ENCODE data around the gene TPRG1L.

Gene TPRG1L

GRCh38 chr1:3670823-3671265 lies 46.0 kb downstream of the TPRG1L start:
- no peaks in the 10 kb centered on the region for H3K36me3 ChIP-seq (ENCODE audit: control insufficient read depth, insufficient read depth, low read length)
- no peak overlapping the region for H3K27ac ChIP-seq (ENCODE audit: insufficient read depth, low read length, poor library complexity, severe bottlenecking)
- H3K27me3 ChIP-seq (replicated peaks; ENCODE audit: control insufficient read depth, insufficient read depth, low read length, poor library complexity, severe bottlenecking), result no peaks in the 10 kb centered on the region
- no peaks in the 10 kb centered on the region for H3K9me3 ChIP-seq (ENCODE audit: control insufficient read depth, low read length)
- no peak for DNase-seq
- no peak overlapping the region for H3K4me3 ChIP-seq (ENCODE audit: insufficient read depth, low read depth, low read length, poor library complexity, severe bottlenecking)
- H3K4me1 ChIP-seq (ENCODE audit: control insufficient read depth, insufficient read depth, low read length, poor library complexity, severe bottlenecking), result no peaks in the 10 kb centered on the region

DNA sequence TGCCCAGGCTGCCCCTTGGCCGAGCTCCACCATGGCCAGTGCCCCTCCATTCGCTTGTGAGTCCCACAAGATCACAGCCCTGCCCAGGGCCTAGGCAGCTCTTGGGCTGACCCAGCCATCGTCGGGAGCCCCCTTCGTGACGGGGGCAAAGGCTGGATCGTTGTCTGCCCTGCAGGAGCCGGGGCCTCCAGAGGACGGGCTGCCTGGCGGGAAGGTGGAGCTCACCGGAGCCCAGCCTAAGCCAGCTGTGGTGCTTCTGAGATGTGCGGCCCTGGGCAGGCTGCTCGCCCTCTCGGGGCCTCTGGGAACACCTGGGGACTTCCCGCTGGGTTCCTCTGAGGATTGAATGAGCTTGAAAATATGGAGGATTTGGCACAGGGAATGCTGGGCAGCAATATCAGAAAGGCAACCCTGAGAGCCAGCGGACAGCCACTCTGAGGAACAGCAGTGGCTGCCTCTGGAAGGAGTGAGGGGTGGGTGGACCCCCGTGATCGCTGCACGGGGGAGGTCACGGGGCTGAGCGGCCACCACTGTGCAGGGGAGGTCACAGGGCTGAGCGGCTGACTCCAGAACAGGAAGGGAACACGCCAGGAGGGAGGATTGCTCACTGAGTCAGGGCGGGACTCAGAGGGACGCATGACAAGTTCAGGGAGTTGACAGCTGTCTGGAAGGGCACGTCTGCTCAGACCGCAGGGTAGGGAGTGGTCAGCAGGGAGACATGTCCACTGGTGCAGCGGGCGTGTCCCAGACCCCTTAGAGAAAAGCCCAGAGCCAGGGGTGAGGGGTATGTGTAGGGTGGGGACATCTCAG lies 46.8 kb downstream of the TPRG1L start:
- Histone ChIP-seq H3K4me3 (ENCODE audit: insufficient read depth, low read depth, low read length, poor library complexity, severe bottlenecking) (no peak overlapping the region), H3K36me3 (ENCODE audit: control insufficient read depth, insufficient read depth, low read length) (no peaks in the 10 kb centered on the region), H3K9me3 (ENCODE audit: control insufficient read depth, low read length) (no peaks in the 10 kb centered on the region), H3K27me3 (replicated peaks; ENCODE audit: control insufficient read depth, insufficient read depth, low read length, poor library complexity, severe bottlenecking) (no peaks in the 10 kb centered on the region), H3K27ac (ENCODE audit: insufficient read depth, low read length, poor library complexity, severe bottlenecking) (no peak overlapping the region), H3K4me1 (ENCODE audit: control insufficient read depth, insufficient read depth, low read length, poor library complexity, severe bottlenecking) (no peaks in the 10 kb centered on the region)
- DNase-seq, result no peak

DNA sequence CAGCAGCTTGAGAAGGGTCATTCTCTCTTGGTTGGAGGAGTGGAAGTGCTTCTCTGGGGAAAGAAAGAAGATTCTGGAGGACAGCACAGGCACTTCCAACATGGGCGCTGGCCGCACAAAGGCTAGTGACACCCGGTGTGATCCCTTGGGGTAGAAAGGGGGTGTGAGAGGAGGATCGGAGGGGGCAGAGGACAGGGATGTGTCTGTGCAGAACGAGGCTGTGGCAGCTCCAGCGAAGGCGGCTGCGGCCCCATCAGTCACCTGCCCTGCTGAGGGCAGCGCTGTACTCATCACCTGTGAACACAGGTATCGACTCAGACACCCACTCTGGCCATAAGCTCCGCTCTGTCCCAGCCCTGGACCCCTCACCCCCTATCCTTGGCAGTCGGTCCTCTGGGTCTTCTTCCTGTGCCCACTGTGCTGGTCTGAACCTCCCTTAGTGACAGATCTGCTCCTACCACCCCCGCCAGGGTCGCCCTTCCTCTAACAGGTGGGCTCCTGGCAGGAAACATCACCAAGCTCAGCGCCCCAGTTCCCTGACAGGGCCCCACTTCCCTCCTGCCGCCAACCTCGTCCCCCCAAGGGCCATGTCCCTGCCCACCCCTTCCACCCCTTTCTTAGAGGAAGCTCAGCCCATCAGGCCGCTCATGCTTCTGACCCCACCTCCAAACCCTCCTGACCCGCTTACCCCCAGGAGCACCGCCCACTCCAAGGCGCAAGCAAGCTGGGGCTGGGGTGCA lies 47.6 kb downstream of the TPRG1L start:
- no peaks in the 10 kb centered on the region for H3K36me3 ChIP-seq (ENCODE audit: control insufficient read depth, insufficient read depth, low read length)
- no peak overlapping the region for H3K4me3 ChIP-seq (ENCODE audit: insufficient read depth, low read depth, low read length, poor library complexity, severe bottlenecking)
- DNase-seq, result no peak
- H3K27me3 ChIP-seq (replicated peaks; ENCODE audit: control insufficient read depth, insufficient read depth, low read length, poor library complexity, severe bottlenecking), result no peaks in the 10 kb centered on the region
- no peaks in the 10 kb centered on the region for H3K4me1 ChIP-seq (ENCODE audit: control insufficient read depth, insufficient read depth, low read length, poor library complexity, severe bottlenecking)
- no peak overlapping the region for H3K27ac ChIP-seq (ENCODE audit: insufficient read depth, low read length, poor library complexity, severe bottlenecking)
- no peaks in the 10 kb centered on the region for H3K9me3 ChIP-seq (ENCODE audit: control insufficient read depth, low read length)

- Histone ChIP-seq H3K27ac (ENCODE audit: insufficient read depth, low read length, poor library complexity, severe bottlenecking) (no peak overlapping the region), H3K27me3 (replicated peaks; ENCODE audit: control insufficient read depth, insufficient read depth, low read length, poor library complexity, severe bottlenecking) (no peaks in the 10 kb centered on the region), H3K36me3 (ENCODE audit: control insufficient read depth, insufficient read depth, low read length) (no peaks in the 10 kb centered on the region), H3K9me3 (ENCODE audit: control insufficient read depth, low read length) (no peaks in the 10 kb centered on the region), H3K4me3 (ENCODE audit: insufficient read depth, low read depth, low read length, poor library complexity, severe bottlenecking) (no peak overlapping the region), H3K4me1 (ENCODE audit: control insufficient read depth, insufficient read depth, low read length, poor library complexity, severe bottlenecking) (no peaks in the 10 kb centered on the region)
- no peak for DNase-seq
Measured at GRCh38 chr1:3672971-3673361, 48.2 kb downstream of the TPRG1L start.

DNA sequence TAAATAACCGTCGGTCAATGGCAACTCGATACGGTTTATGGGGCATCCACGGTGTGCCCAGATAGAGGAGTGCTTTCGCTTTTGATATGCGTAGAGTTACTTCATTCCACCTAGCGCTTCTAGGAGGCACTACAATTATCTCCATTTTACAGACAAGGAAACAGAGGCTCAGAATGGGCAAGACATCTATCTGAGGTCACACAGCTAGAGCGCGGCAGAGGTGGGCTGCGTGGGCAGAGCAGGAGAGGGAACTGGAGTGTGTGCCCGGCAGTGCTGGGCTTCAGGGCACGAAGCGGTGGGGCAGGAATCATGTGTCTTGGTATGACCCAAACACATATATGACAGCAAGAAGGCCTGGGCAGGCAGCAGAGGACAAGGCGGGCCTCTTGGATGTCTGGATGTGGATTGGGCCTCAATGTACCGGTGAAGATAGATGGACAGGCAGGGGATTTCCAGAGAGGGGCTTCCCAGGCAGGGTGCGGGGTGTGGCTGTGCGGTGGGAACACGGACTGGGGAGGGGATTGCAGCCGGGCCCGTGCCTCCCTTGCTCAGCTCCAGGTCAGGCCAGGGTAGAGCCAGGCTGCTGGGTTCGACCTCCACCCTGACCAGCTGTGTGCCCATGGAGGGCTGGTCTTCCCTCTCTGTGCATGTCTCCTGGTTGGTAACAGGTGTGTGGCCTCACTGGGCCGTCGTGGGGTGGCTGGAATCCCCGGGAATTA lies 48.7 kb downstream of the TPRG1L start:
- Histone ChIP-seq H3K27ac (ENCODE audit: insufficient read depth, low read length, poor library complexity, severe bottlenecking) (no peak overlapping the region), H3K9me3 (ENCODE audit: control insufficient read depth, low read length) (no peaks in the 10 kb centered on the region), H3K4me1 (ENCODE audit: control insufficient read depth, insufficient read depth, low read length, poor library complexity, severe bottlenecking) (no peaks in the 10 kb centered on the region), H3K4me3 (ENCODE audit: insufficient read depth, low read depth, low read length, poor library complexity, severe bottlenecking) (no peak overlapping the region), H3K36me3 (ENCODE audit: control insufficient read depth, insufficient read depth, low read length) (no peaks in the 10 kb centered on the region), H3K27me3 (replicated peaks; ENCODE audit: control insufficient read depth, insufficient read depth, low read length, poor library complexity, severe bottlenecking) (no peaks in the 10 kb centered on the region)
- no peak for DNase-seq

- no peak for DNase-seq
- Histone ChIP-seq H3K4me1 (ENCODE audit: control insufficient read depth, insufficient read depth, low read length, poor library complexity, severe bottlenecking) (no peaks in the 10 kb centered on the region), H3K36me3 (ENCODE audit: control insufficient read depth, insufficient read depth, low read length) (no peaks in the 10 kb centered on the region), H3K27ac (ENCODE audit: insufficient read depth, low read length, poor library complexity, severe bottlenecking) (no peak overlapping the region), H3K9me3 (ENCODE audit: control insufficient read depth, low read length) (no peaks in the 10 kb centered on the region), H3K27me3 (replicated peaks; ENCODE audit: control insufficient read depth, insufficient read depth, low read length, poor library complexity, severe bottlenecking) (no peaks in the 10 kb centered on the region), H3K4me3 (ENCODE audit: insufficient read depth, low read depth, low read length, poor library complexity, severe bottlenecking) (no peak overlapping the region)
Measured at GRCh38 chr1:3674100-3675094, 49.6 kb downstream of the TPRG1L start.

GRCh38 chr1:3675436-3675835 lies 50.6 kb downstream of the TPRG1L start:
- H3K36me3 ChIP-seq (ENCODE audit: control insufficient read depth, insufficient read depth, low read length), result no peaks in the 10 kb centered on the region
- no peak overlapping the region for H3K4me3 ChIP-seq (ENCODE audit: insufficient read depth, low read depth, low read length, poor library complexity, severe bottlenecking)
- no peak for DNase-seq
- H3K27me3 ChIP-seq (replicated peaks; ENCODE audit: control insufficient read depth, insufficient read depth, low read length, poor library complexity, severe bottlenecking), result no peaks in the 10 kb centered on the region
- H3K27ac ChIP-seq (ENCODE audit: insufficient read depth, low read length, poor library complexity, severe bottlenecking), result no peak overlapping the region
- H3K4me1 ChIP-seq (ENCODE audit: control insufficient read depth, insufficient read depth, low read length, poor library complexity, severe bottlenecking), result no peaks in the 10 kb centered on the region
- no peaks in the 10 kb centered on the region for H3K9me3 ChIP-seq (ENCODE audit: control insufficient read depth, low read length)

- Histone ChIP-seq H3K27me3 (replicated peaks; ENCODE audit: control insufficient read depth, insufficient read depth, low read length, poor library complexity, severe bottlenecking) (no peaks in the 10 kb centered on the region), H3K4me1 (ENCODE audit: control insufficient read depth, insufficient read depth, low read length, poor library complexity, severe bottlenecking) (no peaks in the 10 kb centered on the region), H3K9me3 (ENCODE audit: control insufficient read depth, low read length) (no peaks in the 10 kb centered on the region), H3K27ac (ENCODE audit: insufficient read depth, low read length, poor library complexity, severe bottlenecking) (no peak overlapping the region), H3K4me3 (ENCODE audit: insufficient read depth, low read depth, low read length, poor library complexity, severe bottlenecking) (no peak overlapping the region), H3K36me3 (ENCODE audit: control insufficient read depth, insufficient read depth, low read length) (no peaks in the 10 kb centered on the region)
- DNase-seq, result no peak
Measured at GRCh38 chr1:3676581-3677470, 52.0 kb downstream of the TPRG1L start.

Measured in effector memory CD4-positive, alpha-beta T cell (primary cell).